GM12878 (cell line): ENCODE data around the gene RHEBL1. TPM values are rescaled to one million over a fixed set of nuclear protein-coding genes. Genes with fewer than 3 reads are reported as not detected.

ENCODE experiments used
- ASH2L ChIP-seq: fragments of 300-600, 200-600 bp; sonication (generic); IDR thresholded peaks from 2 replicates; pipeline ENCODE4 v1.6.1; 2017; ENCODE audit warnings: low read depth, mild to moderate bottlenecking, borderline replicate concordance
- BACH1 ChIP-seq: fragments of 450-650 bp; IDR thresholded peaks from 2 replicates; pipeline ENCODE4 v1.6.1; 2017; ENCODE audit warnings: mild to moderate bottlenecking, borderline replicate concordance
- BRCA1 ChIP-seq: IDR thresholded peaks from 2 replicates; pipeline ENCODE4 v1.6.1; 2011; ENCODE audit warnings: low read depth, low read length, improper control_type of control experiment
- DPF2 ChIP-seq: fragments of 450-650 bp; IDR thresholded peaks from 2 replicates; pipeline ENCODE4 v1.6.1; 2017; ENCODE audit warnings: mild to moderate bottlenecking
- ESRRA ChIP-seq: IDR thresholded peaks from 2 replicates; pipeline ENCODE4 v1.6.1; 2012; ENCODE audit warnings: mild to moderate bottlenecking, low read length, improper control_type of control experiment
- ETV6 ChIP-seq, 2 experiments: fragments of 450-650 bp in 1 of 2; IDR thresholded peaks in 1 of 2; conservative IDR thresholded peaks in 1 of 2; 2 replicates each; pipeline ENCODE4 v1.6.1; 2014; ENCODE audit warnings: antibody characterized with exemption in 1 of 2, borderline replicate concordance in 1 of 2, low read depth in 1 of 2, mild to moderate bottlenecking in 1 of 2, moderate library complexity in 1 of 2
- FOXK2 ChIP-seq: fragments of 450-650 bp; IDR thresholded peaks from 2 replicates; pipeline ENCODE4 v1.6.1; 2017; ENCODE audit warnings: mild to moderate bottlenecking, moderate library complexity
- FOXM1 ChIP-seq: IDR thresholded peaks from 2 replicates; pipeline ENCODE4 v1.6.1; 2012; ENCODE audit warnings: low read depth, mild to moderate bottlenecking, inconsistent platforms, low read length, moderate library complexity
- HSF1 ChIP-seq: fragments of 150-350 bp; IDR thresholded peaks from 2 replicates; pipeline ENCODE4 v1.6.1; 2014; ENCODE audit warnings: mild to moderate bottlenecking, low read depth, low read length
- IKZF2 ChIP-seq, 2 experiments: fragments of 450-650 bp; IDR thresholded peaks; 2 replicates each; pipeline ENCODE4 v1.6.1; 2017; ENCODE audit warnings: mild to moderate bottlenecking in 2 of 2, moderate library complexity in 2 of 2
- IRF4 ChIP-seq: IDR thresholded peaks from 2 replicates; pipeline ENCODE4 v1.6.1; 2011; ENCODE audit warnings: low read depth, low read length
- KAT2A ChIP-seq: conservative IDR thresholded peaks from 2 replicates; pipeline ENCODE4 v1.6.1; 2011; ENCODE audit warnings: low read depth, low read length; ENCODE audit not compliant: control insufficient read depth
- MLLT1 ChIP-seq: fragments of 450-650 bp; IDR thresholded peaks from 2 replicates; pipeline ENCODE4 v1.6.1; 2016; ENCODE audit warnings: mild to moderate bottlenecking
- NFIC ChIP-seq: IDR thresholded peaks from 2 replicates; pipeline ENCODE4 v1.6.1; 2012; ENCODE audit warnings: low read depth, mild to moderate bottlenecking, inconsistent platforms, low read length, moderate library complexity
- RELA ChIP-seq: fragments of 450-650 bp; IDR thresholded peaks from 2 replicates; pipeline ENCODE4 v1.8.0; 2014; ENCODE audit warnings: borderline replicate concordance; ENCODE audit not compliant: partially characterized antibody
- SMARCA5 ChIP-seq: fragments of 450-650 bp; IDR thresholded peaks from 2 replicates; pipeline ENCODE4 v1.6.1; 2017; ENCODE audit warnings: mild to moderate bottlenecking
- SREBF1 ChIP-seq: IDR thresholded peaks from 2 replicates; pipeline ENCODE4 v1.6.1; 2012; ENCODE audit warnings: mild to moderate bottlenecking, low read length
- TAF1 ChIP-seq: IDR thresholded peaks from 2 replicates; pipeline ENCODE4 v1.6.1; 2011; ENCODE audit warnings: mild to moderate bottlenecking, low read depth, low read length, borderline replicate concordance
- TCF7 ChIP-seq: IDR thresholded peaks from 2 replicates; pipeline ENCODE4 v1.6.1; 2014; ENCODE audit warnings: antibody characterized with exemption, borderline replicate concordance
- USF1 ChIP-seq: IDR thresholded peaks from 2 replicates; pipeline ENCODE4 v1.6.1; 2011; ENCODE audit warnings: borderline replicate concordance, low read depth, mild to moderate bottlenecking, moderate library complexity, mixed read lengths, low read length; ENCODE audit not compliant: insufficient read depth; ENCODE audit errors: extremely low read length
- ZNF274 ChIP-seq: IDR thresholded peaks from one replicate; pipeline ENCODE4 v1.8.0; 2011; ENCODE audit not compliant: insufficient read length, insufficient read depth
- ZNF592 ChIP-seq: fragments of 450-650 bp; IDR thresholded peaks from 2 replicates; pipeline ENCODE4 v1.6.1; 2017; ENCODE audit warnings: mild to moderate bottlenecking, moderate library complexity
- polyA plus RNA-seq, 11 experiments: library from polyadenylated mRNA; depleted of rRNA in 4 of 11; unstranded in 6 of 11; stranded (reverse) in 5 of 11; fragments of >200 nt; fragmentation: Nextera tagmentation in 4 of 11; fragmentation: Illumina TruSeq in 1 of 11; extraction: Ambion mirVana in 4 of 11; extraction: Trizol in 1 of 11; gene quantifications; 1 replicate in 1 of 11; 2 replicates in 10 of 11; pipeline versions ENCODE4 v1.2.1 to v1.2.3, GENCODE V29; 2011 to 2016; ENCODE audit warnings: inconsistent platforms in 2 of 11, missing spikeins in 2 of 11, low read depth in 1 of 11
- total RNA-seq, 4 experiments: library from RNA; depleted of rRNA in 3 of 4; stranded (reverse); fragments of >200 nt in 3 of 4; fragmentation: Illumina TruSeq in 1 of 4; extraction: Trizol in 1 of 4; gene quantifications; 2 replicates each; pipeline versions ENCODE4 v1.2.1 to v1.2.3, GENCODE V29; 2013 to 2021

Gene RHEBL1
- total and polyA plus RNA-seq, 10 of the 15 experiments (the other 5 are each of a cell fraction or from before 2014, with no cell fraction given) = 5.9 to 18.7 (median 12.0) TPM

GRCh38 chr12:49110464-49111155 lies 40.8 kb upstream of the RHEBL1 start, which contains the start of gene LMBR1L (continued):
- no peak for TF ChIP-seq USF1
- TF ChIP-seq MLLT1 = no peak
- TF ChIP-seq KAT2A = no peak
- TF ChIP-seq DPF2 = peak; percentile 80
- peak; percentile 47 for TF ChIP-seq SMARCA5
- no peak for TF ChIP-seq NFIC
- no peak for TF ChIP-seq ASH2L
- TF ChIP-seq ESRRA = 0 out of 2 replicates have a peak, but pooled peaks have one; percentile 31
- TF ChIP-seq HSF1 = no peak
- no peak for TF ChIP-seq FOXM1
- no peak for TF ChIP-seq ETV6 (conservative IDR thresholded peaks at IDR 0.05 in 1 of 2, IDR thresholded peaks at IDR 0.05 in 1 of 2; ENCODE audit: borderline replicate concordance in 1 of 2, low read depth in 1 of 2)
- TF ChIP-seq RELA = no peak
- no peak for TF ChIP-seq SREBF1
- no peak for TF ChIP-seq FOXK2
- no peak for TF ChIP-seq IRF4
- TF ChIP-seq TAF1 = peak; percentile 33; the same call in 1 of the 2 replicates
- TF ChIP-seq ZNF274 = no peak
- TF ChIP-seq IKZF2 (IDR thresholded peaks at IDR 0.05) = peak in 1 of 2 experiments; percentile 22; a peak in 1 of 4 replicates
- TF ChIP-seq ZNF592 = no peak
- TF ChIP-seq BRCA1 = no peak
- TF ChIP-seq BACH1 = peak; percentile 31
- TF ChIP-seq TCF7 = no peak
